Right lobe of liver (tissue), 6 donors: ENCODE data around the gene KCNQ1OT1. TPM values are rescaled to one million over a fixed set of nuclear protein-coding genes. Genes with fewer than 3 reads are reported as not detected.

ENCODE experiments used
- ATAC-seq, 4 donors: fragments of 200-7000 bp; cut with Tn5 transposase; one replicate each; pipeline ENCODE4 v1.9.1; 2020; ENCODE audit warnings: mild to moderate bottlenecking in 4 of 4, moderate library complexity in 4 of 4
- DNase-seq, 3 donors: peaks; one replicate each; pipeline ENCODE4 v3.0.0-alpha.2; 2020
- H3K27ac ChIP-seq, 3 donors: fragments of 200-600 bp; one replicate each; pipeline ENCODE4 v1.8.0; 2022
- H3K27me3 ChIP-seq, 2 donors: fragments of 200-600 bp; one replicate each; pipeline ENCODE4 v1.8.0; 2022
- H3K36me3 ChIP-seq, 4 donors: fragments of 200-600 bp; sonication (generic) in 1 of 4; one replicate each; pipeline versions ENCODE4 v1.5.1 to v1.8.0; 2017 to 2022; ENCODE audit warnings: control low read depth in 1 of 4
- H3K4me1 ChIP-seq, 4 donors: fragments of 200-600 bp; sonication (generic) in 1 of 4; one replicate each; pipeline versions ENCODE4 v1.5.1 to v1.8.0; 2017 to 2022; ENCODE audit warnings: control low read depth in 1 of 4
- H3K4me3 ChIP-seq, 3 donors: fragments of 200-600 bp; one replicate each; pipeline ENCODE4 v1.8.0; 2022
- H3K9me3 ChIP-seq, 4 donors: fragments of 200-600 bp; sonication (generic) in 1 of 4; one replicate each; pipeline versions ENCODE4 v1.5.1 to v1.8.0; 2017 to 2022; ENCODE audit warnings: control low read depth in 1 of 4
- CTCF ChIP-seq, 4 donors: fragments of 200-600 bp in 3 of 4; fragments of 450-650 bp in 1 of 4; IDR thresholded peaks; one replicate each; pipeline versions ENCODE4 v1.5.1 to v1.8.0; 2016 to 2022; ENCODE audit warnings: antibody characterized with exemption in 4 of 4, mild to moderate bottlenecking in 2 of 4
- POLR2A ChIP-seq: fragments of 450-650 bp; IDR thresholded peaks from one replicate; pipeline ENCODE4 v1.6.1; 2017; ENCODE audit warnings: antibody characterized with exemption, mild to moderate bottlenecking
- WGBS: methylation state at CpG from one replicate; pipeline ENCODE4 v1.1.6; 2018; ENCODE audit warnings: low coverage, low lambda C conversion rate; ENCODE audit not compliant: insufficient coverage; ENCODE audit errors: missing lambda C conversion rate; 5-methylcytosine and 5-hydroxymethylcytosine counted together
- intact Hi-C, 2 donors: fragments of 100-400 bp; cut with DNase I; formaldehyde crosslinking; loops; one replicate each; pipeline versions ENCODE4 v1.11.2 to v1.14.1; 2022
- total RNA-seq, 6 experiments: library from RNA; depleted of rRNA in 2 of 6; stranded (reverse); fragments of >200 nt in 2 of 6; fragmentation: NEBNext Ultra II Directional in 3 of 6; extraction: Animal tissue kit (Norgen Biotek cat#: 25700) in 3 of 6; gene quantifications; one replicate each; pipeline versions ENCODE4 v1.1.0 to v1.2.4, GENCODE V29; 2016 to 2023
- donor health status: DM: no; HTN: yes; CAD: no.
- donor health status: DM: no; HTN: no; CAD: no.
- donor health status: DM: no; HTN: no; CAD: no.
- donor health status: DM: no; HTN: yes; CAD: no.
- donor health status: DM: no; HTN: yes; CAD: no.

The KCNQ1OT1 gene
- total RNA-seq, 6 experiments from 2014 or later: 0.37 to 1.7 (median 0.60) TPM

GRCh38 chr11:2569321-2569721 lies 130.5 kb downstream of the KCNQ1OT1 start:
- no peaks in the 10 kb centered on the region for H3K36me3 ChIP-seq
- H3K4me1 ChIP-seq: no peaks in the 10 kb centered on the region
- peak in 1 of 3 donors; percentile 15 for DNase-seq
- WGBS: 92% methylated on average over 5 of the region's 14 CpGs
- intact Hi-C loops: no loop called here
- no peaks in the 10 kb centered on the region for H3K9me3 ChIP-seq
- H3K27ac ChIP-seq: no peak overlapping the region
- H3K27me3 ChIP-seq: no peaks in the 10 kb centered on the region
- ATAC-seq: no peak
- TF ChIP-seq CTCF (IDR thresholded peaks at IDR 0.05) (no peak), POLR2A (no peak)
- H3K4me3 ChIP-seq: no peak overlapping the region

- H3K27me3 ChIP-seq: no peaks in the 10 kb centered on the region
- no peaks in the 10 kb centered on the region for H3K36me3 ChIP-seq
- 83% methylated on average over 2 of the region's 5 CpGs for WGBS
- intact Hi-C loops: no loop called here
- H3K4me1 ChIP-seq: no peaks in the 10 kb centered on the region
- TF ChIP-seq CTCF (IDR thresholded peaks at IDR 0.05) (no peak), POLR2A (no peak)
- no peak overlapping the region for H3K4me3 ChIP-seq
- DNase-seq (peak in 2 of 3 donors; percentile 5 to 37), ATAC-seq (no peak)
- no peaks in the 10 kb centered on the region for H3K9me3 ChIP-seq
- H3K27ac ChIP-seq: no peak overlapping the region
Measured at GRCh38 chr11:2567026-2567671, 132.6 kb downstream of the KCNQ1OT1 start.

- H3K4me3 ChIP-seq: no peak overlapping the region
- no peaks in the 10 kb centered on the region for H3K27me3 ChIP-seq
- H3K36me3 ChIP-seq: no peaks in the 10 kb centered on the region
- H3K4me1 ChIP-seq: no peaks in the 10 kb centered on the region
- WGBS: 77% methylated on average over 9 of the region's 16 CpGs
- no peaks in the 10 kb centered on the region for H3K9me3 ChIP-seq
- intact Hi-C loops: no loop called here
- no peak overlapping the region for H3K27ac ChIP-seq
- TF ChIP-seq POLR2A: no peak
- no peak for TF ChIP-seq CTCF (IDR thresholded peaks at IDR 0.05)
- ATAC-seq: no peak
- DNase-seq: peak; percentile 24 to 65 (median 41)
Measured at GRCh38 chr11:2566223-2567025, 133.4 kb downstream of the KCNQ1OT1 start.

GRCh38 chr11:2565447-2566222 lies 134.2 kb downstream of the KCNQ1OT1 start:
- intact Hi-C loops: no loop called here
- H3K27ac ChIP-seq: no peak overlapping the region

More at GRCh38 chr11:2565447-2566222, 134.2 kb downstream of the KCNQ1OT1 start:
- no peak for ATAC-seq
- Histone ChIP-seq H3K9me3 (no peaks in the 10 kb centered on the region), H3K4me3 (no peak overlapping the region), H3K36me3 (no peaks in the 10 kb centered on the region), H3K4me1 (no peaks in the 10 kb centered on the region), H3K27me3 (no peaks in the 10 kb centered on the region)
- WGBS: 83% methylated on average over 2 of the region's 13 CpGs
- peak in 1 of 3 donors; percentile 11 for DNase-seq
- no peak for TF ChIP-seq CTCF (IDR thresholded peaks at IDR 0.05)
- no peak for TF ChIP-seq POLR2A
